Activated naive CD4-positive, alpha-beta T cell treated with anti-CD3 and anti-CD28 coated beads, Interleukin-2, amount 50 U/mL, for 16 hours (primary cell): ENCODE results near the gene TMPRSS11B.
"Not testable (repeated sequence)": the region's sequence is repeated elsewhere in the genome, so short reads cannot be mapped to it uniquely, and the experiment has no call there.

Source experiments
- DNase-seq: peaks from one replicate; pipeline ENCODE4 v3.0.0-alpha.2; 2020

TMPRSS11B gene

DNA sequence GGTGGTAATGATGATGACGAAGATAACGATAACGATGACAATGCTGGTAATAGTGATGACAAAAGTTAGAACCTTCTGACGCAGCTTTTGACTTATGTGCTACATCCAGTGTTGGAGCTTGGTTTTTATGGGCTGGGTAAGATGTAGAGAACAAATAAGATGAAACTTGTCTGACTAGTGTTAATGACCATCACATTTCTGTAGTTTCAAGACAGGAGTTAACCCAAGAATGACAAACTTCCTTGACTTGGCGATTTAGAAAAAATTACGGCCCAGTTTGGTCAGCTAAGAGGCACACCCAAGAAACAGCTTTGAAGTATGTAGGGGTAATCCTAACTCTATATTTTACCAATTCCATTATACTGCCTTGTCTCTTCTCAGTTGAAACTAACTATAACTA lies at the start of gene TMPRSS11B:
Gene TMPRSS11B (minus strand): TSS at position 101 of the 400 bp plus-strand sequence. CDS start 136 bp downstream, outside the sequence.
- no peak for DNase-seq

GRCh38 chr4:68291256-68291655 lies 45.8 kb upstream of the TMPRSS11B start:
- no peak for DNase-seq

DNA sequence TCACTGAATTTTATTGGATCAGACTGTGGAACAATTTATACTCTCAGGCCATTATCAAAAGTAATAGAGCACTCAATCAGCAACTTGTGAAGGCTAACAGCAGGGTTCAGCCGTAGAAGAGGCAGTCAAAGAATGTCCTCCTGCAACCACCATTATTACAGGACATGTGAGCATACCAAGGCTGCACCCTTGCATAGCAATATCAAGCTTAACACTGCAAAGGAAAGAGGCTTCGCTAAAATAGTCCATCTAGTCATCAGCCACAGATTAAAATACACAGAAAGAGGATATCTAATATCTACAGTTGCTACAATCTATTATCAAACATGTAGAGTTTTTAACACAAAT lies 42.9 kb upstream of the TMPRSS11B start:
- DNase-seq: no peak

DNA sequence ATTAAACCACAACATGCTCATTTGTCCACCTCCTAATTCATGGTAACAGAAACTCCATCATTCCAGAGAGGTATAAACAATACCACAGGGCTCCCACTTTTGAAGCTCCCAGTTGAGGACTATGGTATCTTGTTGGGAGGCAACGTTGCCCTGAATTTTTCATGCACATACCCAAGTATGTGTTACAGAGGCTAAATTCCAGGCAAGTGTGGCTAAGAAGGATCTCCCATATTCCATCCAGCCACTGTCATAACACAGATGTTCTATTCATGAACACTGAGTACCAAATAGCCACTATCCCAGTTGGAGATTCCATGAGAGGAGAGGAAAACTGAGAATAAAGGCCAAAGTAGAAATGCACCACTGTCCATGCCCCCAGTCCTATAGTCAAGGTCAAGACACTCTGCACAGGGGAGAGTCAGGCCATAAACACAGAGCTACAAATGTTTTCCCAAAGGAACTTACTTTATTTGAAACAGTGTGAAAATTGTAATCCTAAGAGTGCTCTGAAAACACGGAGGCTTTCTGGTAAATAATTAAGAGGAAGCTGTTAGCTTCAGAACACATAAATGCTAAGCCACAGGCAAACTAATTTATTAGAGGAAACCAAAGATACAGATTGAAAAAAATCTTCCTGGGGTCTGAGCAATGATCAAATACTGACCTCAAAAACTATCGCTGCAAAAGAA lies 42.4 kb upstream of the TMPRSS11B start:
- DNase-seq: no peak

- DNase-seq: no peak
These were observed 38.2 kb upstream of the TMPRSS11B start for GRCh38 chr4:68283714-68284113.

GRCh38 chr4:68283095-68283494 lies 37.6 kb upstream of the TMPRSS11B start:
- no peak for DNase-seq

DNA sequence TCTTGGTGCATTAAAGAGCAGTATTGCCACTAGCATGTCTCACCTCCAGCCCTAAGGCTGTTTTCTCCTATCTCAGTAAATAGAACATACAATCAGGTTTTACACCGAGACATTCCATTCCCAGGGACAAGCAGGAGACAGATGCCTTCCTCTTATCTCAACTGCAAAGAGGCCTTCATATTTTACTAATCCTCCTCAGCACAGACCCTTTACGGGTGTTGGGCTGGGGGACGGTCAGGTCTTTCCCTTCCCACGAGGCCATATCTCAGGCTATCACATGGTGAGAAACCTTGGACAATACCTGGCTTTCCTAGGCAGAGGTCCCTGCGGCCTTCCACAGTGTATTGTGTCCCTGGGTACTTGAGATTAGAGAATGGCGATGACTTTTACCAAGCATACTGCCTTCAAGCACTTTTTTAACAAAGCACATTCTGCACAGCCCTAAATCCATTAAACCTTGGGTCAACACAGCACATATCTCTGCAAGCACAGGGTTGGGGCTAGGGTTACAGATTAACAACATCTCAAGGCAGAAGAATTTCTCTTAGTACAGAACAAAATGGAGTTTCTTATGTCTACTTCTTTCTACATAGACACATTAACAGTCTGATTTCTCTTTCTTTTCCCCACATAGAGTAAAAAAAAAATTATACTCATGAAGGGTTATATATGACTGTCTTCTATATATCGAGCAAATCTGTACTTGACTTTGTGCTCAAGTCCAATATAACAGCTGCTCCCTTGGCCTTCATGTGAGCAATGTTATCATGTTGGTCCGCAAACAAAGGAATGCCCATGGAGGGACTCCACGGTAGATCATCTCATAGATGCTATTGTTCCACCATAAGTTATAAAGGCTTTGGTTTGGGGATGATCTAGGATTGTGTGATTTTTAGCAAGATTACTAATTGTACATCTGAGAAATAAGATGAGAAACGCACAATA lies 36.6 kb upstream of the TMPRSS11B start:
- not testable (repeated sequence) for DNase-seq

GRCh38 chr4:68278029-68278428 lies 32.5 kb upstream of the TMPRSS11B start:
- no peak for DNase-seq

- no peak for DNase-seq
These were observed 32.1 kb upstream of the TMPRSS11B start for GRCh38 chr4:68277627-68278026.

GRCh38 chr4:68272860-68273259 lies 27.4 kb upstream of the TMPRSS11B start:
- no peak for DNase-seq

DNA sequence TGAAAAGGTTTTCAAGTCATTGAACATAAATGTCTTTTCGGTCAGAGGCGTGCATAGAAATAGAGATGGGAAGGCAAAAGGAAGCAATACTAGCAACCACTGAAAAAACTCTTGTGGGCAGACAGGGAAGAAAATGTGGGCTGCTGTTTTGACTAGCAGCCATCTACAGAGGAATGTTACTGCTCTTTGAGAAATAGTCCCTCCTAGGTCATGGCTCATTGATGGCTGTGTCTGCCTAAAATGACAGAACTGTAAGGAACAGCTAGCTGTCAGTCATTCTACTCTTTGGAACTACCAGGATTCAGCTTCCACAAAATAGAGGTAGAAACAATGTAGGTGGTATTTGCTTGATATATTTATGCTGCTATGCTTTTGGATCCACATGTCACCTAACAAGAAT lies 26.9 kb upstream of the TMPRSS11B start:
- DNase-seq: no peak

DNA sequence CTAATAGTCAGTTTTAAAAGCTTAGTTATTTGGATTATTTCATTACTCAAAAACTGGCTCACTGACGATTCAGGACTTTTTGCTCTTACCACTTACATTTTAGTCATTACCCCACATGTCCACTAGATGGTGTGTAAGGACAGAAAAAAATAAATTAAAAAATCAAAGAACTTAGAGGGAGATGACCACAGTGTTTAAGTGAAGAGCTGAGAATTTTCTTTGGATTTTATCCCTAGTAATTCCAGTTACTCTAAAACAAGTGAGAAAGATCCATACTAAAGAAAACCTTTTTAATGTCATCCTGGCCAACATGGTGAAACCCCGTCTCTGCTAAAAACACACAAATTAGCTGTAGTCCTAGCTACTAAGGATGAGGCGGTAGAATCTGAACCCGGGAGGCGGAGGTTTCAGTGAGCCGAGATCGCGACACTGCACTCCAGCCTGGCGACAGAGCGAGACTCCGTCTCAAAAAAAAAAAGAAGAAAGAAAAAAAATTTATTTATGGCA lies 26.4 kb upstream of the TMPRSS11B start:
- DNase-seq: no peak

- DNase-seq: no peak
These were observed 22.0 kb upstream of the TMPRSS11B start for GRCh38 chr4:68267433-68267944.

- DNase-seq: no peak
These were observed 19.5 kb upstream of the TMPRSS11B start for GRCh38 chr4:68264875-68265565.

DNA sequence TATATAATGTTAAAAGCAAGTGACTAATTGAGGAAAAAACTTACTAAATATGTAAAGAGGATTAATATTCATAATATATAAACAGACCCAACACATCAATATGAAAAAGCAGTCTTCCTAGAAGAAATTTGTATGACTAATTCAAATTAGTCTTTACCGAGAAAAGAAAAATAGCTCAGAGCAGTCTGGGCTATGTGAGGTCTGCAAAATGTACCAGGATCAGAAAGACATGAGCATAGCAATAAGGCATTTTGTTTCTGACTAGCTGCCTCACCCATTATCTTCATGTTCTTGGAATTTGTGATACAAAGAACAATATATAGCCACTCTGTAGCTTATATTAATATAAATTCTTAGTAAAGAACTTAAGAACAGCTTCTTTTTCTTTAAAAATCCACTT lies 13.7 kb upstream of the TMPRSS11B start:
- DNase-seq: no peak

GRCh38 chr4:68257719-68258118 lies 12.2 kb upstream of the TMPRSS11B start:
- DNase-seq: no peak

DNA sequence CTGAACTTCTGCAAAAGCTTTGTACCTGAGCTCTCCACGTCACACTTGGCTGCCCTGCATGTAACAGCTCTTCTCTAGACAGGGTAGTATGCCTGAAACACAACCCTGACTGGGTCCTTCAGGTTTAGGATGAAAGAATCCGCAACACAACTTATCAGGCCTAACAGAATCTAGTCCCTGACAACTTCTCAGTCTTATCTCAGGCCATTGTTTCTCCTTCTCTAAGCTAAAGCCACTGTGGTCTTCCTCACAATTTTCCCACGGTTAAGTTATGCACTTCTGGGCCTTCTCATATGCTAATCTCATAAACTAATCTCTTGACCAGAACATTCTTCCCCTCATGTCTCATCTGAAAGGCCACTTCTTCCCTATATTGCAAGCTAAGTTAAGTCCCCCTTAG lies 10.8 kb upstream of the TMPRSS11B start:
- DNase-seq: no peak

DNA sequence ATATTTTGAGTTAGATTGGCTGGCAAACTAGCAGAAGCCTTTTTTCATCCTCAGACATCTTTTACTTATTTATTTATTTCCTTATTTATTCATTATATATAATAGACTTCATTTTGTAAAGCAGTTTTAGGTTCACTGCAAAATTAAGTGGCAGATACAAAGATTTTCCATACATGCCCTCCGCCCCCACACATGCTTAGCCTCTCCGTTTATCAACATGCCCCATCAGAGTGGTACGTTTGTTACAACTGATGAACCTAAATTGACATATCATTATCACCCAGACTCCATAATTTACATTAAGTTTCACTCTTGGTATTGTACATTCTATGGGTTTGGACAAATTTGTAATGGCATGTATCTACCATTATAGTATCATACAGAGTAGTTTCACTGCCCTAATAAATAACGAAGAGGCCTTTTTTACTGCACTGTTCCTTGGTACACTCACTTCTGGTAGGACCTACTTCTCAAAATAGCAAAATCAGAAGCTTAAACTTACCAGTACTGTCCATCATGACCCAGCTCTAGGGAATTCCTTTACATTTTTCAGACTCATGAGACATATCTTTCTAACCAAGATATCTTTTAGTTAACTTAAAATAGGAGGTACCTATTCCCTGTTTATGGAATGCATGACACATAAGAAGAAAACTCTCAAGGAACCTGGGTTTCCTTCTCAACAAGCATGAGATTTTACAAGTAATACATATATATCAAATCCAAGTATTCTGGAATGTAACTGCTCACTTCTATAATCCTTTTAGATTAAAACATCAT lies 4.8 kb upstream of the TMPRSS11B start:
- DNase-seq: no peak

DNA sequence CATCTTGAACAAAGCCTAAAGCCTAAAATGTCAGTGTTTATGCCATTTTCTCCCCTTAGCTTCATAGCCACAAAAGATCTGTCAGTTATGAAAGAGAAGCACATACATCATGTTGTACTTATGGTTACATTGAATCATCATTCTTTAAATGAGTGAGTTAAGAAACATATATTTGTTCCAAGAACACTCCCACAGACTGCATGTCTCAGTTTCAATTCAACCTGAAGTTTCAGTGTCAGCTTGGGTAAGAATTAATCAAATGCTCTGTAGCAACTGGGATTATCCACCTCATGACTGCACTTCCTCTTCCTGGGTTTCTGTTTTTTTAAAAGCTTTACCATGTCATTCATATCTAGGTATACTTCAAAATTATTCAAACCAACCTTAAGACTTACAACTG lies 3.9 kb upstream of the TMPRSS11B start:
- DNase-seq: no peak

DNA sequence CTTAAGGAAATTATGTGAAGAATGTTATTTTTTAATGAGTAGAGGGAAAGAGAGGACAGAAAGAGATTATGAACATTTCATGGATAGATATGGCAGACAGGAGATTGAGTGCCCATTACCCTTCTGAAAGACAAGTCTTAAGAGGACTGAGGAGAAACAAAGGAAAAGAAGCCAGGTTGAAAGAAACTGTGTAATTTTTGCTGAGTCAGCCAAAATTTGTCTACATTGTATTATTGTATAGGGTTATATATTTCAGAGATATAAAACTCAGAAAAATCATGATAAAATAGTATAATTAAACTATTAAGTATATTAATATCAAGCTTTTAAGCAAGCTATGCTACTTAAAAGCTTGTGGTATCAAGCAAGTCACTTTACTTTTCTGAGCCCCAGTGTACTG lies 4.9 kb downstream of the TMPRSS11B start:
- DNase-seq: no peak

GRCh38 chr4:68228568-68228967 lies 16.9 kb downstream of the TMPRSS11B start:
- DNase-seq: no peak

DNA sequence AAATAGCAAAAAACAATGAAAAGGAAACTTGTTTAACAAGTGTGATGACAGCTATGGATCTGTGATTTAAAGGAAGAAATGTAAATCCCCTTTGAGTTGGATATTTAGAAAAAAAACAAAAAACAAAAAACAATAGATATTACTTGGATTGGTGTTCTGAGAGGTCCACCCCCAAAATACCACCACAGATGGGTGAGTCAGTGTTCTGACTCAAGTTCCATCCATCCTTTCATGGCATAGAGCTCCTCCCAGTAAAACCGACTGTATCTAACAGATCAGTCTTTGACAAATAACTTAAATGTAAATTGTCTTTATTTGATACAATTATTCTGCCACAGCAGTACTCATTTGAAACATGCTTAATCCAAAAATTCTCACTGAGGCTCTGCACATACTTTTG lies 27.4 kb downstream of the TMPRSS11B start:
- DNase-seq: no peak
